Measurements from ENCODE around the gene KPNA1. TPM values are rescaled to one million over a fixed set of nuclear protein-coding genes. Genes with fewer than 3 reads are reported as not detected.

The KPNA1 gene
- total RNA-seq, 3 donors from 2014 or later (not counting 1 experiment from before 2014, with no cell fraction given): 62.3 to 67.1 (median 63.1) TPM

- TF ChIP-seq CTCF (IDR thresholded peaks at IDR 0.05): no peak
- H3K4me1 ChIP-seq (ENCODE audit: control insufficient read depth, insufficient read depth, low read length): peaks cover 34% of the 10 kb centered on the region
These were observed 48.4 kb upstream of the KPNA1 start for GRCh38 chr3:122562923-122563716.

GRCh38 chr3:122560680-122561079, 45.9 kb upstream of the KPNA1 start:
- H3K4me3 ChIP-seq (ENCODE audit: low read length): no peak overlapping the region
- DNase-seq: peak; percentile 28 to 81
- TF ChIP-seq CTCF (IDR thresholded peaks at IDR 0.05): peak; percentile 67
- peaks cover 53 to 55% of the 10 kb centered on the region in 2 donors for H3K4me1 Mint-ChIP-seq
- intact Hi-C loops (cut with micrococcal nuclease): loop anchor here (1.0 to 5.0 kb wide), 5 partner anchors 52 to 1014 kb away; partner anchors contain the start of genes HSPBAP1 and SEC22A
- peak in 2 of 3 donors; percentile 24 to 36 for ATAC-seq
- H3K4me3 Mint-ChIP-seq: no peak overlapping the region
- peaks cover 38% of the 10 kb centered on the region for H3K36me3 ChIP-seq (ENCODE audit: control insufficient read depth, insufficient read depth, low read length)
- H3K9me3 ChIP-seq (ENCODE audit: control insufficient read depth, insufficient read depth, low read length): no peaks in the 10 kb centered on the region
- peaks cover 27% of the 10 kb centered on the region for H3K4me1 ChIP-seq (ENCODE audit: control insufficient read depth, insufficient read depth, low read length)
- no peaks in the 10 kb centered on the region for H3K9me3 Mint-ChIP-seq
- H3K27me3 ChIP-seq (ENCODE audit: control insufficient read depth, insufficient read depth, low read length): no peaks in the 10 kb centered on the region
- H3K27ac Mint-ChIP-seq: peak overlapping the region; percentile 86 to 97
- no peaks in the 10 kb centered on the region for H3K27me3 Mint-ChIP-seq (ENCODE audit: low read depth in 2 of 2)
- H3K36me3 Mint-ChIP-seq: peaks cover 10% of the 10 kb centered on the region
- no peak overlapping the region for H3K27ac ChIP-seq (ENCODE audit: low read length)
- WGBS (ENCODE audit: insufficient coverage): 86% methylated on average over 1 of the region's 1 CpG

More at GRCh38 chr3:122562923-122563716, 48.4 kb upstream of the KPNA1 start:
- H3K36me3 Mint-ChIP-seq: peaks cover 18% of the 10 kb centered on the region
- Histone ChIP-seq H3K9me3 (ENCODE audit: control insufficient read depth, insufficient read depth, low read length) (no peaks in the 10 kb centered on the region), H3K4me3 (ENCODE audit: low read length) (peak overlapping the region; percentile 77), H3K27me3 (ENCODE audit: control insufficient read depth, insufficient read depth, low read length) (no peaks in the 10 kb centered on the region), H3K36me3 (ENCODE audit: control insufficient read depth, insufficient read depth, low read length) (peaks cover 36% of the 10 kb centered on the region), H3K27ac (ENCODE audit: low read length) (peak overlapping the region; percentile 89)
- peak overlapping the region; percentile 86 to 97 for H3K27ac Mint-ChIP-seq
- ATAC-seq: no peak
- WGBS (ENCODE audit: insufficient coverage): 65% methylated on average over 4 of the region's 5 CpGs
- intact Hi-C loops (cut with micrococcal nuclease): loop anchor here (5.0 kb wide), 3 partner anchors 49 to 639 kb away; partner anchors contain the start of genes HSPBAP1 and SEC22A
- H3K27me3 Mint-ChIP-seq (ENCODE audit: low read depth in 2 of 2): no peaks in the 10 kb centered on the region
- peak overlapping the region; percentile 93 for H3K4me3 Mint-ChIP-seq
- peaks cover 66 to 72% of the 10 kb centered on the region in 2 donors for H3K4me1 Mint-ChIP-seq
- H3K9me3 Mint-ChIP-seq: no peaks in the 10 kb centered on the region
- DNase-seq: no peak

- H3K4me1 Mint-ChIP-seq: peaks cover 49 to 50% of the 10 kb centered on the region in 2 donors
These were observed 45.2 kb upstream of the KPNA1 start for GRCh38 chr3:122559906-122560305.

More at GRCh38 chr3:122559906-122560305, 45.2 kb upstream of the KPNA1 start:
- Histone ChIP-seq H3K27me3 (ENCODE audit: control insufficient read depth, insufficient read depth, low read length) (no peaks in the 10 kb centered on the region), H3K4me3 (ENCODE audit: low read length) (no peak overlapping the region), H3K36me3 (ENCODE audit: control insufficient read depth, insufficient read depth, low read length) (peaks cover 46% of the 10 kb centered on the region), H3K4me1 (ENCODE audit: control insufficient read depth, insufficient read depth, low read length) (peaks cover 21% of the 10 kb centered on the region), H3K9me3 (ENCODE audit: control insufficient read depth, insufficient read depth, low read length) (no peaks in the 10 kb centered on the region), H3K27ac (ENCODE audit: low read length) (no peak overlapping the region)
- Mint-ChIP-seq H3K4me3 (no peak overlapping the region), H3K9me3 (no peaks in the 10 kb centered on the region), H3K27me3 (ENCODE audit: low read depth in 2 of 2) (no peaks in the 10 kb centered on the region), H3K27ac (no peak overlapping the region), H3K36me3 (peaks cover 16% of the 10 kb centered on the region)
- TF ChIP-seq CTCF (IDR thresholded peaks at IDR 0.05): no peak
- WGBS (ENCODE audit: insufficient coverage): 84% methylated on average over 3 of the region's 3 CpGs
- intact Hi-C loops (cut with micrococcal nuclease): loop anchor here (1.0 to 5.0 kb wide), 5 partner anchors 52 to 1013 kb away; partner anchors contain the start of genes HSPBAP1 and SEC22A
- ATAC-seq: no peak
- DNase-seq: no peak

Data from natural killer cell (primary cell).